Left ventricle myocardium inferior (tissue), 1 donor: ENCODE results near the gene METRNL. TPM values are rescaled to one million over a fixed set of nuclear protein-coding genes. Genes with fewer than 3 reads are reported as not detected.
"Not testable (repeated sequence)": the region's sequence is repeated elsewhere in the genome, so short reads cannot be mapped to it uniquely, and the experiment has no call there.

ENCODE experiments used
- DNase-seq: peaks from one replicate; pipeline ENCODE4 v3.0.0-alpha.2; 2020
- H3K27ac ChIP-seq: fragments of 200-600 bp; replicated peaks from 2 replicates; pipeline ENCODE4 v1.8.0; 2021
- H3K27me3 ChIP-seq: fragments of 200-600 bp; 2 replicates; pipeline ENCODE4 v1.8.0; 2021; ENCODE audit warnings: low read depth
- H3K36me3 ChIP-seq: fragments of 200-600 bp; 2 replicates; pipeline ENCODE4 v1.8.0; 2021
- H3K4me1 ChIP-seq: fragments of 200-600 bp; 2 replicates; pipeline ENCODE4 v1.8.0; 2021
- H3K4me3 ChIP-seq: fragments of 200-600 bp; 2 replicates; pipeline ENCODE4 v1.8.0; 2021; ENCODE audit warnings: mild to moderate bottlenecking, moderate library complexity
- H3K9me3 ChIP-seq: fragments of 200-600 bp; replicated peaks from 2 replicates; pipeline ENCODE4 v1.8.0; 2021
- CTCF ChIP-seq: fragments of 200-600 bp; IDR thresholded peaks from 2 replicates; pipeline ENCODE4 v1.8.0; 2021; ENCODE audit warnings: antibody characterized with exemption, mild to moderate bottlenecking, borderline replicate concordance
- intact Hi-C: fragments of 100-400 bp; cut with micrococcal nuclease; formaldehyde crosslinking; loops from one replicate; pipeline ENCODE4 v1.11.0; 2022
- total RNA-seq: library from RNA; stranded (reverse); fragmentation: NEBNext Ultra II Directional; extraction: Animal tissue kit (Norgen Biotek cat#: 25700); gene quantifications from one replicate; pipeline ENCODE4 v1.2.1, GENCODE V29; 2021
- donor health status: DM: no; HTN: yes; CAD: no; lungs with severe emphysema.

The METRNL gene
- total RNA-seq, 1 donor from 2014 or later, result 75.2 TPM

GRCh38 chr17:83041305-83041704 lies 38.1 kb upstream of the METRNL start:
- intact Hi-C loops, result no loop called here
- TF ChIP-seq CTCF, result no peak
- H3K27ac ChIP-seq, result no peak overlapping the region
- H3K9me3 ChIP-seq, result peaks cover 32% of the 10 kb centered on the region
- no peak overlapping the region for H3K4me3 ChIP-seq
- peaks cover 40% of the 10 kb centered on the region for H3K36me3 ChIP-seq
- H3K4me1 ChIP-seq, result no peaks in the 10 kb centered on the region
- no peak for DNase-seq
- H3K27me3 ChIP-seq, result no peaks in the 10 kb centered on the region

- Histone ChIP-seq H3K36me3 (peaks cover 39% of the 10 kb centered on the region), H3K27ac (no peak overlapping the region), H3K4me1 (no peaks in the 10 kb centered on the region), H3K9me3 (peaks cover 37% of the 10 kb centered on the region), H3K4me3 (no peak overlapping the region), H3K27me3 (no peaks in the 10 kb centered on the region)
- DNase-seq, result no peak
- intact Hi-C loops, result no loop called here
- no peak for TF ChIP-seq CTCF
These were observed 36.8 kb upstream of the METRNL start for GRCh38 chr17:83042522-83043158.

- H3K27ac ChIP-seq, H3K4me1 ChIP-seq, DNase-seq, H3K27me3 ChIP-seq, intact Hi-C loops, H3K4me3 ChIP-seq: not testable (repeated sequence)
- Histone ChIP-seq H3K9me3 (peaks cover 37% of the 10 kb centered on the region), H3K36me3 (peaks cover 36% of the 10 kb centered on the region)
These were observed 34.9 kb upstream of the METRNL start for GRCh38 chr17:83044479-83044878.

DNA sequence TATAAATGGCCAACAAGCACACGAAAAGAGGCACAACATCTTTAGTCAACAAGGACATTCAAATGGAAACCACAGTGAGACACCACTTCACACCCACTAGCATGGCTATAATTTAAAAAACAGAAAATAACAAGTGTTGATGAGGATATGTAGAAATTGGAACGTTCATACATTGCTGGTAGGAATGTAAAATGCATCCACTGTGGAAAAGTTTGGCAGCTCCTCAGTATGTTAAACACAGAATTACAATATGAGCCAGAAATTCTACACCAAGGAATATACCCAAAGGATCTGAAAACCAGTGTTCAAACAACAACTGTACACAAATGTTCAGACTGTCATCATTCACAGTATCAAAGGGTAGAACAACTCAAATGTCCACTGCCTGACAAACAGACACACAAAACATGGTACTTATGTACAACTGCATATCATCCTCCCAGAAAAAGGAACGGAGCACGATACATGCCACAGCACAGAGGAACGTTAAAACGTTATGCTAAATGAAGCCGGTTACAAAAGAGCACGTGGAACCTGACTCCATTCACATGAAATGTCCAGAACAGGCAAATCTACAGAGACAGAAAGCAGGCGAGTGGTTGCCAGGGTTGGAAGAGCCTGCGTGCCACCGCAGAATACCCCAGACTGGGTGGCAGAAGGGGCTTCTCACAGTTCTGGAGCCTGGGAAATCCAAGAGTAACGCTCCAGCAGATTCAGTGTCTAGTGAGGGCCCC lies 32.8 kb upstream of the METRNL start:
- Histone ChIP-seq H3K36me3 (peaks cover 25% of the 10 kb centered on the region), H3K9me3 (peaks cover 21% of the 10 kb centered on the region), H3K27ac (no peak overlapping the region), H3K27me3 (no peaks in the 10 kb centered on the region), H3K4me3 (no peak overlapping the region), H3K4me1 (peaks cover 10% of the 10 kb centered on the region)
- intact Hi-C loops, result no loop called here
- no peak for TF ChIP-seq CTCF
- no peak for DNase-seq

DNA sequence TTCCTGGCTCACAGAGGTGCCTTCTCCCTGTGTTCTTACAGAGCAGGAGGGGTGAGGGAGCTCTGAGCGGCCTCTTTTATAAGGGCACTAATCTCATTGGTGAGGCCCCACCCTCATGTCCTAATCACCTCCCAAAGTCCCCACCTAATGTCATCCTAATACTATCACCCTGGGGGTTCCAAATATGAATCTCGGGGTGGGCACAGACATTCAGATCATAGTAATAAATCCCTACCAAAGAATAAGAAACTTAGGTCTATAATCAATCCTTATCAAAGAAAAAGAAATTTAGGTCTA lies 32.3 kb upstream of the METRNL start:
- TF ChIP-seq CTCF, result no peak

DNA sequence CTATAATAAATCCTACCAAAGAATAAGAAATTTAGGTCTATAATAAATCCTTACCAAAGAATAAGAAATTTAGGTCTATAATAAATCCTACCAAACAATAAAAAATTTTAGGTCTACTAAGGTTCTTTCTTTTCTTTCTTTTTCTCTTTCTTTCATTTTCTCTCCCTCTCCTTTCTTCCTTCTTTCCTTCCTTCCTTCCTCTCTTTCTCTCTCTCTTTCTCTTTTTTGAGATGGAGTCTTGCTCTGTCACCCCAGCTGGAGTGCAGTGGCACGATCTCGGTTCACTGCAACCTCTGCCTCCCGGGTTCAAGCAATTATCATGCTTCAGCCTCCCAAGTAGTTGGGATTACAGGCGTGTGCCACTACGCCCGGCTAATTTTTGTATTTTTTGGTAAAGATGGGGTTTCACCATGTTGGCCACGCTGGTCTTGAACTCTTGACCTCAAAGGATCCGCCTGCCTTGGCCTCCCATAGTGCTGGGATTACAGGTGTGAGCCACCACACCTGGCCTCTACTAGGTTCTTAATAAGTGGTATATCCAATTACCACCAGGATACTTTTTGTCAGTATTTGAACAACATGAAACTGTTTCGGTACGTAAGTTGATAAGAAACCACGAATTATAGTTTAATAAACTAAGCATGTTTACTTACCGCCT lies 31.5 kb upstream of the METRNL start:
- H3K9me3 ChIP-seq, intact Hi-C loops, H3K27me3 ChIP-seq, DNase-seq, H3K4me3 ChIP-seq: not testable (repeated sequence)
- H3K27ac ChIP-seq, result peak overlapping the region; percentile 39
- peaks cover 18% of the 10 kb centered on the region for H3K4me1 ChIP-seq
- H3K36me3 ChIP-seq, result peaks cover 12% of the 10 kb centered on the region

More for the DNA sequence above, 32.3 kb upstream of the METRNL start:
- H3K27ac ChIP-seq, result no peak overlapping the region
- no peak for DNase-seq
- H3K27me3 ChIP-seq, result no peaks in the 10 kb centered on the region
- intact Hi-C loops, result no loop called here
- H3K4me3 ChIP-seq, result no peak overlapping the region
- peaks cover 20% of the 10 kb centered on the region for H3K36me3 ChIP-seq
- H3K4me1 ChIP-seq, result peaks cover 13% of the 10 kb centered on the region
- peaks cover 16% of the 10 kb centered on the region for H3K9me3 ChIP-seq
